HG03159 (cell line): ENCODE measurements around the gene RNF103.
A peak's percentile ranks its signal among the peaks of the same experiment; 100 is the strongest.

ENCODE experiments used
- ATAC-seq: cut with Tn5 transposase; IDR thresholded peaks from one replicate; pipeline ENCODE4 v1.9.1; 2021; ENCODE audit warnings: mild to moderate bottlenecking, moderate library complexity; ENCODE audit not compliant: unreplicated experiment

RNF103 gene

DNA sequence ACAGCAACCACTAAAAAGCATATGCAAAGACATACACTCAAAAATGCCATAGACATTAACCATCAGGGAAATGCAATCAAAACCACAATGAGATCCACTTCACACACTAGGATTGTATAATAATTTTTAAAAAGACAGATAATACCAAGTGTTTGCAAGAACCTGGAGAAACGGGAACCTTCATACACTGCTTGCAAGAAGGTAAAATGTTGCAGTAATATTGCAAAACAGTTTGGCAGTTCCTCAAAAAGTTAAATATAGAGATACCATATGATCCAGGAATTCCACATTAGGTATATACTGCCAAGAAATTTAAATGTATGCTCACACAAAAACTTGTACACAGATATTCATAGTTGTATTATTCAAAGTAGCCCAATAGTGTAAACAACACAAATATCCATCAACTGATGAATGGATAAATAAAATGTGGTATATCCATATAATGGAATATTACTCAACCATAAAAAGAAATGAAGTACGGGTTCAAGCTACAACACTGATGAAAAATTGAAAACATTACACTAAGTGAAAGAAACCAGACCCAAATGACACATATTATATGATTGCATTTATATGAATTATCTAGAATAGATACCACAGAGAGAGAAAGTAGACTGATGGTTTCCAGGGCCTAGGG is 45.7 kb downstream of the RNF103 start:
- ATAC-seq = no peak

GRCh38 chr2:86570059-86570458 is 53.6 kb downstream of the RNF103 start:
- no peak for ATAC-seq

DNA sequence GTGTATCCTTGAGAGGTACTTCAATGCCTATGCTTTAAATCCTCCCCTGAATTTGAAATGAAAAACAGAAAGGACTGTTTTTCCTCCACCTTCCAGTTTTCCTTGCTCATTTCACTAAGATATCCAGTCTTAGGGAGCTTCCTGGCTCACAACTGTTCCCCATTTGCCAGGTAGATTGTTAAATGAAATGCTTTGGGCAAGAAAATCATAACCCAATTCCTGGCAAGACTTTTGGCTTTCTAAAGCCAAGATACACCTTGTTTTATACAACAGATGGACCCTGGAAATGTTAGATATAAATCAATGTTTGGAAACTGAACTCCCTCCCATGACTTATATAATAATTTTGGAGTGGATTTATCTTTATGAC is 56.9 kb downstream of the RNF103 start:
- no peak for ATAC-seq

DNA sequence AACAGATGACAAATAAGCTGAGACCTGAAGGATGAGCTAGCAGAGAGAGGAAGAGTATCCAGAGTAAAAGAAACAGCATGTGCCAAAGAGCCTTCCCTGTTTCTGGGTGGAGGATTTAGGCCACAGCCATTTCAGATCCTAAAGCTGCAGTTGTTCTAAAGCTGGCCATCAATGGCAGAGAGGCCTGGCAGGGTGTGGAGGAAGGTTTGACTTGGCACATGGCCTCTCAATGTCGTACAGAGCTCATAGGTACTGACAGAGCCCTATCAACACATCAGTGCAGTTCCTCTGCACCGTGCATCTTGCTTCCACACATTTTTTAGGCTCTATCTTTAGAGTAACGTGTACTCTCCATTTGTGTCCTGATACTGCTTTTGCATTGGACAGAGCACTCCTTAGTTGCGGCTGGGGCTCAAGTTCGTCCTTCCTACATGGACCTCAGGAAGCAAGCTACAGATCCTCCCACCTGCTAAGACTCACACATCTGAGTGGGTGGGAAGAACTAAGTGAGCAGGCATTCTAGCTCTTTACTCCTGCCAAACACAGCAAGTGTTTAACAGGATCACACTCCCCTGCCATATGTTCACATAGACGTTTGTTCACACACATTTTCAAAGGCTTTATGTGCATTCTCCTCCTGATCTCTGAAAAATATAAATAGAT is 57.4 kb downstream of the RNF103 start:
- ATAC-seq = no peak

DNA sequence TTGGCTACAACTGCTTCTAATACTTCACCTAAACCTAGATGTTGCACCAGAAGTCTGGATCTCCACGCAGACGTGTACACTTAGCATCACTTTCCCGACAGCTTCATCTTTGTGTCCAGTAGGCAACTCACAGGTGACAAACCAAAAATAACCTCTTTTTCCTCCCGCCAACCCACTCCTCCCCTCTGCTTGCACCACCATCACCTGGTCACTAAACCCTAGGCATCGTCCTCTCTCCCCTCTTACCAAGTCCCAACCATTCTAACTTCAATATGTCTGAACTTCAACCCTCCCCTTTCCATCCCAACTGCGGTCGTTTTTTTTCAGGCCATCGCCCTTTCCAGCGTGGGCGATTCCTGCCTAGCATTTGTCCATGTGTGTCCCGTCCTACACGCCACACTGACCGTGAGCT is 60.0 kb downstream of the RNF103 start:
- ATAC-seq = no peak

GRCh38 chr2:86562922-86563649 is 60.6 kb downstream of the RNF103 start, which contains the start of gene CHMP3:
Gene CHMP3, minus strand, starts transcription at chr2:86563443. Its CDS starts 95 bp downstream, at chr2:86563348.
- peak; percentile 89 for ATAC-seq

DNA sequence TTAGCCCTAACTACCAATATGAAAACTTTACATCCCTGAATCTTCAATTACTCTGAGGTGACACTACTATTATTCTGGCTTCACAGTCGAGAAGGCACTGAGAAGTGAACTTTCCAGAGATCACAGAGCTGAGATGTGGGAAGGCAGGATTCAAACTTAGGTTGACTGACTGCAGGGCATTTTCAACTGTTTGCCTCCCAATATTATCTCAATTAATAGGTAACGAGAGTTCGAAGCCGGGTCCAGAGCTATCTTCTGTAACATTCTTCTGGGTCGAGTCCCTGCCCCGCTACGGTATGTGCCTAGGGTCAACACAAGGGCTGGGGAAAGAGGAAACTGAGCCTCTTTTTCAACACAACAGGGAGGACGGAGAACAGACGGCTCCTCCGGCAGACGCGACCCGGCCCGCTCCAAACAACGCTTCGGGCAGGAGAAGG is 61.2 kb downstream of the RNF103 start:
- ATAC-seq = no peak

GRCh38 chr2:86557836-86558235 is 65.8 kb downstream of the RNF103 start:
- ATAC-seq = no peak

DNA sequence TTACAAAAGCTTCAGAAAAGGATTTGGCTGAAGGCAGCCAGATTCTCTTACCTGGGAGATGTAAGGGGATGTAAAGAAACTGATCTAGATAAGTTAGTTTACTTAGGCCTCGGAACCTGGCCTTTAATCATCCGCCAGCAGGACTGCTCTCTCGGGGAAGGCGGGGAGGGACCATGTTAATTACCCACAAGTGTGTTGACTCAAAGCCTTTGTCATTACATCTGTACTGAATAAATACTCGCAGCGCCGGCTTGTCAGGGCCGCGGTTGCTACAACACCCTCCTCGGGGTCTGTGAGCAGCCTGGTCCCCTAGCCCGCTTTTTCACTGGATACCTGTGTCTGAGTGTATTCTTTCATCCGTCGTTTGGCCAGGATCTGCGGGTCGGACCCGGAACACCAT is 67.2 kb downstream of the RNF103 start:
- no peak for ATAC-seq
